Large intestine (tissue), 3 donors: Measurements from ENCODE around the gene PTPRN2. TPM values are rescaled to one million over a fixed set of nuclear protein-coding genes. Genes with fewer than 3 reads are reported as not detected.
A peak's percentile ranks its signal among the peaks of the same experiment; 100 is the strongest.
"Not testable (repeated sequence)": the region's sequence is repeated elsewhere in the genome, so short reads cannot be mapped to it uniquely, and the experiment has no call there.

Experiments
- DNase-seq, 2 donors: peaks; one replicate each; pipeline versions ENCODE4 v3.0.0 to v3.0.0-alpha.2; 2013
- H3K27ac ChIP-seq: one replicate; pipeline ENCODE4 v1.5.1; 2013; ENCODE audit warnings: low read length
- H3K27me3 ChIP-seq: 2 replicates; pipeline ENCODE4 v1.6.1; 2013; ENCODE audit warnings: low read length; ENCODE audit not compliant: control insufficient read depth, insufficient read depth
- H3K36me3 ChIP-seq: 2 replicates; pipeline ENCODE4 v1.6.1; 2013; ENCODE audit warnings: low read length; ENCODE audit not compliant: control insufficient read depth, insufficient read depth
- H3K4me1 ChIP-seq: one replicate; pipeline ENCODE4 v1.6.1; 2013; ENCODE audit warnings: low read length; ENCODE audit not compliant: control insufficient read depth, insufficient read depth
- H3K4me3 ChIP-seq: one replicate; pipeline ENCODE4 v1.5.1; 2013; ENCODE audit warnings: low read length
- H3K9me3 ChIP-seq: one replicate; pipeline ENCODE4 v1.6.1; 2013; ENCODE audit warnings: mild to moderate bottlenecking, low read depth, low read length, moderate library complexity; ENCODE audit not compliant: control insufficient read depth
- WGBS: methylation state at CpG from one replicate; pipeline ENCODE4 v1.1.5; 2013; ENCODE audit warnings: low lambda C conversion rate; ENCODE audit not compliant: insufficient coverage; 5-methylcytosine and 5-hydroxymethylcytosine counted together
- polyA plus RNA-seq: library from polyadenylated mRNA; unstranded; fragments of 120-200 nt; gene quantifications from one replicate; pipeline ENCODE4 v1.2.1, GENCODE V29; 2013

PTPRN2 gene
- polyA plus RNA-seq, 1 donor = 13.4 TPM

- no peaks in the 10 kb centered on the region for H3K27me3 ChIP-seq
- no peak for DNase-seq
- H3K9me3 ChIP-seq = peaks cover 18% of the 10 kb centered on the region
- 100% methylated on average over 1 of the region's 4 CpGs for WGBS
- H3K27ac ChIP-seq = no peak overlapping the region
- H3K4me1 ChIP-seq = no peaks in the 10 kb centered on the region
- no peaks in the 10 kb centered on the region for H3K36me3 ChIP-seq
- no peak overlapping the region for H3K4me3 ChIP-seq
Measured at GRCh38 chr7:158167373-158167772, 420.2 kb downstream of the PTPRN2 start.

- no peaks in the 10 kb centered on the region for H3K27me3 ChIP-seq
- no peaks in the 10 kb centered on the region for H3K4me1 ChIP-seq
- peaks cover 15% of the 10 kb centered on the region for H3K9me3 ChIP-seq
- no peak overlapping the region for H3K27ac ChIP-seq
- DNase-seq = no peak
- no peaks in the 10 kb centered on the region for H3K36me3 ChIP-seq
- 87% methylated on average over 5 of the region's 41 CpGs for WGBS
- H3K4me3 ChIP-seq = no peak overlapping the region
Measured at GRCh38 chr7:158166386-158167340, 421.0 kb downstream of the PTPRN2 start.

GRCh38 chr7:158165711-158166110 is 421.9 kb downstream of the PTPRN2 start:
- no peaks in the 10 kb centered on the region for H3K27me3 ChIP-seq
- no peak overlapping the region for H3K27ac ChIP-seq
- H3K4me1 ChIP-seq = no peaks in the 10 kb centered on the region
- 100% methylated on average over 1 of the region's 16 CpGs for WGBS
- peaks cover 15% of the 10 kb centered on the region for H3K9me3 ChIP-seq
- DNase-seq = no peak
- H3K4me3 ChIP-seq = no peak overlapping the region
- no peaks in the 10 kb centered on the region for H3K36me3 ChIP-seq

DNA sequence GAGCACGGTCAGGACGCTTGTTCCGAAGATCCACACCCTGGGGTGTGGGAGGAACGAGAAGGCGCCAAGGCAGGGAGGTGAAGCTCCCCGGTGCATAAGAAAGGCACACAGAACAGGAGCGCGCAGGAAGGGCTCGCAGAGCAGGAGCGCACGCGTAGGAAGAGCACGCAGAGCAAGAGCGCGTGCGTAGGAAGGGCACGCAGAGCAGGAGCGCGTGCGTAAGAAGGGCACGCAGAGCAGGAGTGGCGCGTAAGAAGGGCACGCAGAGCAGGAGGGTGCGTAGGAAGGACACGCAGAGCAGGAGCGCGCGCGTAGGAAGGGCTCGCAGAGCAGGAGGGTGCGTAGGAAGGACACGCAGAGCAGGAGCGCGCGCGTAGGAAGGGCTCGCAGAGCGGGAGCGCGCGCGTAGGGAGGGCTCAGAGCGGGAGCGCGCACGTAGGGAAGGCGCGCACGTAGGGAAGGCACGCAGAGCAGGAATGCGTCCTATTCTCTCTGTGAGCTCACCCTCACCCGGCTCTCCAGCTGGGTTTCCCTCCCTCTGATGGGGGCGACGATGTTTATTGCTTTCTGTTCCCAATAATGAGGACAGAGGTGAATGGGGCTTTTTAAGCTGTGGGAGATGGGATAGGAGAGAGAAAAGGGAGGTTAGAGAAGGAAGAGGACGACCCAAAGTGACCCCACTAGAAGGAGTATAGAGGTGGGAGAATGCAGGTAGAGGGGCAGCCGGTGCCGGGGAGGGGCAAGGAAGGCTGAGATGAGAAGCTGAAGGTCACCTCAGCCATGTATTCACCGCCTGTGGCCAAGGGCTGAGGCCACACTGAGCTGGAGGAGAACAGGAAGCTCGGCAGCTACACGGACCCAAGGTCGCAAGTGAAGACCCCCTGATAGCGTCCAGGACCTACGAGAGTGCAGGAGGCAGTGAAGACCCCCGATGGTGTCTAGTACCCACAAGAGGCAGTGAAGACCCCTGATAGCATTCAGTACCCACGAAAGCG is 423.2 kb downstream of the PTPRN2 start:
- Histone ChIP-seq H3K4me3 (no peak overlapping the region), H3K27ac (no peak overlapping the region), H3K36me3 (no peaks in the 10 kb centered on the region), H3K27me3 (no peaks in the 10 kb centered on the region), H3K9me3 (peaks cover 15% of the 10 kb centered on the region), H3K4me1 (no peaks in the 10 kb centered on the region)
- no peak for DNase-seq
- WGBS = 64% methylated on average over 7 of the region's 67 CpGs

- DNase-seq = no peak
- Histone ChIP-seq H3K27ac (no peak overlapping the region), H3K4me1 (no peaks in the 10 kb centered on the region), H3K4me3 (no peak overlapping the region), H3K36me3 (no peaks in the 10 kb centered on the region), H3K27me3 (no peaks in the 10 kb centered on the region), H3K9me3 (peaks cover 13% of the 10 kb centered on the region)
- WGBS = 80% methylated on average over 1 of the region's 5 CpGs
Measured at GRCh38 chr7:158161194-158161593, 426.4 kb downstream of the PTPRN2 start.

DNA sequence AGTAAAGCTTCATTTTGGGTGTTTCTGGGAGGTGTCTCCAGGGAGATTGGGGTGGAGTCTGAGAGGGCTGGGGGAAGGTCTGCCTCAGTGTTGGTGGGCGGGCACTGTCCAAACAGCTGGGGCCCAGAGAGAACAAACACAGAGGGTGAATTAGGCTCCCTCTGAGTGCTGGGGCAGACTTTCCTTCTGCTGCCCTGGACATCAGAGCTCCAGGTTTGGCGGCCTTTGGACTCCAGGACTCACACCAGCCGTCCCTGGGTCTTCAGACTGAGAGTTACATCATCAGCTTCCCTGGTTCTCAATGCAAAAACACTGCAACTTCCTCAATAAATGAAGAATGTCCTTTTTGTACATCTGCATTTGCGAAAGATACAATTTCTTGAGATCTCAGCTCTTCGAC is 427.4 kb downstream of the PTPRN2 start:
- no peak overlapping the region for H3K4me3 ChIP-seq
- no peaks in the 10 kb centered on the region for H3K27me3 ChIP-seq
- H3K4me1 ChIP-seq = no peaks in the 10 kb centered on the region
- H3K9me3 ChIP-seq = peaks cover 16% of the 10 kb centered on the region
- DNase-seq = no peak
- WGBS = no CpG with 5 or more reads among the region's 5 CpGs
- H3K27ac ChIP-seq = no peak overlapping the region
- H3K36me3 ChIP-seq = no peaks in the 10 kb centered on the region

DNA sequence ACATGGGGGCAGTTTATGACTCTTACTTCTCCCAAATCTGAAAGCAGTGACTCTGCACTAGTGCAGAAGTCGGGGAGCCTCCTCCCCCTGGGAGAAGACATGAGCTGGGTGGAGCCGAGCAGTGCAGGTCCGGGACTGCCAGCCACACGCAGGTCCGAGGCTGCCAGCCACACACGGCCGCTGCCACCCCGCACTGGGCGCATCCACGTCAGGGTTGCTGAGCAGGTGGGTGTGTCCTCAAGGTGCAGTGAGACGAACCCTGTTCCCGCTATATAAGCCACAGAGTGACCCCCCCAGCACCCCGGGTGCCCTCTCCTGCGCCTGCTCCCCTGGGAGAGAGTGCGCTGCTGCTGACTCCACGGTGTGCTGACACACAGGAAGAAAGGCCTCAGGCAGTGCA is 430.2 kb downstream of the PTPRN2 start:
- Histone ChIP-seq H3K4me3 (no peak overlapping the region), H3K36me3 (no peaks in the 10 kb centered on the region), H3K4me1 (no peaks in the 10 kb centered on the region), H3K27ac (no peak overlapping the region), H3K27me3 (no peaks in the 10 kb centered on the region), H3K9me3 (peaks cover 18% of the 10 kb centered on the region)
- WGBS = no CpG with 5 or more reads among the region's 16 CpGs
- DNase-seq = no peak

DNA sequence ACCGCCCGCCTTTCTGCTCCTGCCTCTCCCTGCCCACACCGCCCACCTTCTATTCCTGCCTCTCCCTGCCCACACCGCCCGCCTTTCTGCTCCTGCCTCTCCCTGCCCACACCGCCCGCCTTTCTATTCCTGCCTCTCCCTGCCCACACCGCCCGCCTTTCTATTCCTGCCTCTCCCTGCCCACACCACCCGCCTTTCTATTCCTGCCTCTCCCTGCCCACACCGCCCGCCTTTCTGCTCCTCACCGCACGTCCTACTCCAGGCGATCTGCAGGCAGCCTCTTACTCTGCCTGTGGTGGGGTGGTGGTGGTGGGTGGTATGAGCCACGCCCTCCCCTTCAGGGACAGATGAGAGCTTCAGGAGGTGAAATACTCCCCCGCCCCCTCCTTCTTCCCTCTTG is 436.4 kb downstream of the PTPRN2 start:
- not testable (repeated sequence) for H3K4me3 ChIP-seq, H3K27ac ChIP-seq, H3K27me3 ChIP-seq, H3K4me1 ChIP-seq, H3K36me3 ChIP-seq
- peak; percentile 11 to 24 for DNase-seq
- peaks cover 39% of the 10 kb centered on the region for H3K9me3 ChIP-seq
- 70% methylated on average over 5 of the region's 17 CpGs for WGBS

- no peak for DNase-seq
- H3K9me3 ChIP-seq = peaks cover 41% of the 10 kb centered on the region
- H3K4me1 ChIP-seq = no peaks in the 10 kb centered on the region
- WGBS = no CpG with 5 or more reads among the region's 7 CpGs
- no peaks in the 10 kb centered on the region for H3K36me3 ChIP-seq
- no peak overlapping the region for H3K27ac ChIP-seq
- no peak overlapping the region for H3K4me3 ChIP-seq
- no peaks in the 10 kb centered on the region for H3K27me3 ChIP-seq
Measured at GRCh38 chr7:158150234-158150633, 437.4 kb downstream of the PTPRN2 start.

DNA sequence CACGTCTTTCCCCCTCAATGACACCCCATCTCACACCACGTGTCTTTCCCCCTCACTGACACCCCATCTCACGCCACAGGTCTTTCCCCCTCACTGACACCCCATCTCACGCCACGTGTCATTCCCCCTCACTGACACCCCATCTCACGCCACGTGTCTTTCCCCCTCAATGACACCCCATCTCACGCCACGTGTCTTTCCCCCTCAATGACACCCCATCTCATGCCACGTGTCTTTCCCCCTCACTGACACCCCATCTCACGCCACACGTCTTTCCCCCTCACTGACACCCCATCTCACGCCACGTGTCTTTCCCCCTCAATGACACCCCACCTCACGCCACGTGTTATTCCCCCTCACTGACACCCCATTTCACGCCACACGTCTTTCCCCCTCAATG is 440.2 kb downstream of the PTPRN2 start:
- WGBS = 90% methylated on average over 8 of the region's 18 CpGs
- not testable (repeated sequence) for H3K27ac ChIP-seq, H3K36me3 ChIP-seq, H3K27me3 ChIP-seq, H3K4me3 ChIP-seq, H3K4me1 ChIP-seq
- DNase-seq = peak in 1 of 2 donors; percentile 19
- peaks cover 52% of the 10 kb centered on the region for H3K9me3 ChIP-seq
